Cardiac fibroblast (primary cell): ENCODE data around the gene SPDYE8.
"Not testable (repeated sequence)": the region's sequence is repeated elsewhere in the genome, so short reads cannot be mapped to it uniquely, and the experiment has no call there.

Experiments
- DNase-seq, 2 donors: peaks; one replicate each; pipeline versions ENCODE4 v3.0.0 to v3.0.0-alpha.2; 2010; ENCODE audit warnings: low read depth in 2 of 2
- H3K4me3 ChIP-seq, 2 donors: replicated peaks in 1 of 2; 1 replicate in 1 of 2; 2 replicates in 1 of 2; pipeline ENCODE4 v1.5.1; 2011; ENCODE audit warnings: low read depth in 2 of 2, low read length in 2 of 2, mild to moderate bottlenecking in 2 of 2, moderate library complexity in 1 of 2

The SPDYE8 gene, protein sequence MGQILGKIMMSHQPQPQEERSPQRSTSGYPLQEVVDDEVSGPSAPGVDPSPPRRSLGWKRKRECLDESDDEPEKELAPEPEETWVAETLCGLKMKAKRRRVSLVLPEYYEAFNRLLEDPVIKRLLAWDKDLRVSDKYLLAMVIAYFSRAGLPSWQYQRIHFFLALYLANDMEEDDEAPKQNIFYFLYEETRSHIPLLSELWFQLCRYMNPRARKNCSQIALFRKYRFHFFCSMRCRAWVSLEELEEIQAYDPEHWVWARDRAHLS

GRCh38 chr7:73029666-73030065 lies at the start of gene SPDYE8:
Gene SPDYE8, minus strand, starts transcription at chr7:73029766. Its CDS starts 1,800 bp downstream, at chr7:73027966.
- not testable (repeated sequence) for H3K4me3 ChIP-seq, DNase-seq

DNA sequence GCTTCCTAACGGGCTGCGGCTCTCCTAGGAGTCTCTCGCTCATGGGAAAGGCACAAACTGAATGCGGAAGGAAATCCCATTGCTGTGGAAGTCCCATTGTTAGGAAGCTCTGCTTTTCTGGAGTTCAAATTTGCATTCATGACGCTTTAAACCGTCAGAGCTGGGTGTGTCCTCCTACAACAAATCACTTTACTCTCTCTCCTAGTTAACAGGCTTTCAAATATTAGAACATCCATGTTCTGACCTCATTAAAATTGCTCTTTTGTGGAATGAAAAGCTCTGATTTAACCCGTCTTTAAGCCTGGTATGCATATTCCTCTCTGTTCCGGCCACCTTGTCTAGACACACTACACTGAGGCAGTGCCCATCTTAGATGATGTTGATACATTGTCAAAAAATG lies 28.2 kb upstream of the SPDYE8 start, which contains the start of gene SPDYE11:
Gene SPDYE11 (minus strand): TSS at position 101 of the 400 bp plus-strand sequence. CDS start 1,800 bp downstream, outside the sequence.
- not testable (repeated sequence) for DNase-seq, H3K4me3 ChIP-seq

GRCh38 chr7:73006491-73006890 lies 23.1 kb downstream of the SPDYE8 start:
- DNase-seq: peak in 1 of 2 donors; percentile 9
- H3K4me3 ChIP-seq: peak overlapping the region; percentile 15 to 41

DNA sequence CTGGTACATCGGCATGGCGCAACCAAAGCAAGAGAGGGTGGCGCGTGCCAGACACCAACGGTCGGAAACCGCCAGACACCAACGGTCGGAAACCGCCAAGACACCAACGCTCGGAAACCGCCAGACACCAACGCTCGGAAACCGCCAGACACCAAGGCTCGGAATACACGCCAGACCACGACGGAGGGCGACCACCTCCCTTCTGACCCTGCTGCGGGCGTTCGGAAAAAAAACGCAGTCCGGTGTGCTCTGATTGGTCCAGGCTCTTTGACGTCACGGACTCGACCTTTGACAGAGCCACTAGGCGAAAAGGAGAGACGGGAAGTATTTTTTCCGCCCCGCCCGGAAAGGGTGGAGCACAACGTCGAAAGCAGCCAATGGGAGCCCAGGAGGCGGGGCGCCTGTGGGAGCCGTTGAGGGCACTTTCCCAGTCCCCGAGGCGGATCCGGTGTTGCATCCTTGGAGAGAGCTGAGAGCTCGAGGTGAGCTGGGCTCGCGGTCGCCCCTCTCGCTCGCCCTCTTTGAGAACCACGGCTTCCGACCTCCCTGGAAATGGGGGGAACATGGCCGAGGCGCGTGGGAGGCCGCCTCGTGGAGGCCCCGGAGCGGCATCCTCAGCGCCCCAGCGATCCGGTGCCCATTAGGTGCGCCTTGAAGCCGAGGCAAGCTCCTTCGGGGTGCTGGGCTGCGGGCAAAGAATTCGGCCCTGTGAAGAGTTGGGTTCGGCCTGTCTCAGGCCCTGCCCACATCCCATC lies 23.7 kb downstream of the SPDYE8 start:
- DNase-seq: peak; percentile 85 to 89
- peak overlapping the region; percentile 62 to 63 for H3K4me3 ChIP-seq

DNA sequence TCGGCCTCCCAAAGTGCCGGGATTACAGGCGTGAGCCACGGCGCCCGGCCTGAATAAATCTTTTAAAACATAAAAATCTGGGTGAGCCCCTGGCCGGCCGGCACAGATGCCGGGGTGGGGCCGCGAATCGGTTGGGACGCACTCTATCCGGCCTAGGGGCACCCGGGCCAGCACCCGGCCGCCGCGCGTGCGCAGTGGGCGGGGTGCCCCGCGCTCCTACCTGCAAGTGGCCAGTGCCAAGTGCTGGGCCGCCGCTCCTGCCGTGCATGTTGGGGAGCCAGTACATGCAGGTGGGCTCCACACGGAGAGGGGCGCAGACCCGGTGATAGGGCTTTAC lies 24.2 kb downstream of the SPDYE8 start:
- peak overlapping the region; percentile 62 to 63 for H3K4me3 ChIP-seq
- DNase-seq: not testable (repeated sequence)

DNA sequence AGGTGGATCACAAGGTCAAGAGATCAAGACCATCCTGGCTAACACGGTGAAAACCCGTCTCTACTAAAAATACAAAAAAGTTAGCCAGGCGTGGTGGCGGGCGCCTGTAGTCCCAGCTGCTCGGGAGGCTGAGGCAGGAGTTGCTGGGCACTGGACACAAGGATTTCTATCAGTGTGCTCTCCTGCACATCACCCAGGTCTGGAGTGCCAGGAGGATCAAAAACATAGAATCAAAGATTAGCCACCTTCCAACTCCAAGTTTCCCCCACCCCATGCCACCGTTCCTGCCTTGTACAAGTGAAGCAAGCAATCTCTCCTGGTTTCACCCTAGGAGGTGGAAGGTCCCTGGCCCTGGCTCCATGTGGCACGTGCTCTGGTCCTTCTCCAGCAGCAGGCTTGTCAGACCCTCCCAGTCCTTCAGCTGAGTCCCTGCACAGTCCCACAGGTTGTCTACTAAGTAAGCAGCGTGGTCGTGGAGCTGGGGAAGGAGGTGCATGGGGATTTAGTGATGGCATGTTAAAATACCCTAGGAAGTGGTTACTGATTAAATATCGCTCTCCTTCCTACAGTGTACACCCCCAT lies 31.6 kb downstream of the SPDYE8 start:
- not testable (repeated sequence) for DNase-seq

DNA sequence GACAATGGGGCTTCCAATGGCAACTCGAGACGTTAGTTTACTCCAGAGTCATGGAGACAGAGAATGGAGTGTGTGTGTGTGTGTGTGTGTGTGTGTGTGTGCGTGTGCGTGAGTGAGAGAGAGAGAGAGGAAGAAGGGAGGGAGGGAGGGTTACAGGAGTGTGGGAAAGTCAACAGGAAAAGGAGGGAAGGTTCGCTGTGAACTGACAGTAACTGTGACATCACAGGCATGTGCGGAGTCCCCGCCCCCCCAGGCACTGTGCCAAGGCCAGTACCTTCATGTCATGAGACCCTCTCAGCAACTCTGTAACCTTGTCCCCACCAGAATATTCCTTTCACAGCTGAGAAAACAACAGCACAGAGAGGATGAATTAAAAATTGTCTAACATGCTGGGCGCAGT lies 32.1 kb downstream of the SPDYE8 start:
- not testable (repeated sequence) for DNase-seq

More for the DNA sequence above, 31.6 kb downstream of the SPDYE8 start:
- not testable (repeated sequence) for H3K4me3 ChIP-seq

DNA sequence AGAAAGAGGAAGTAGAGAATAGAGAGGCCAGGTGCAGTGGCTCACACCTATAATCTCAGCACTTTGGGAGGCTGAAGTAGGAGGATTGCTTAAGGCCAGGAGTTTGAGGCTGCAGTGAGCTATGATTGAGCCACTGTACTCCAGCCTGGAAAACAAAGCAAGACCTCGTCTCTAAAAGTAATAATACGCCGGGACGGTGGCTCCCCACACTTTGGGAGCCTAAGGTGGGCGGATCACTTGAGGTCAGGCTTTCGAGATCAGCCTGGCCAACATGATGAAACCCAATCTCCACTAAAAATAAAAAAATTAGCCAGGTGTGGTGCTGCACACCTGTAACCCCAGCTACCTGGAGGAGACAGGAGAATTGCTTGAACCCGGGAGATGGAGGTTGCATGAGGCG lies 34.1 kb downstream of the SPDYE8 start:
- not testable (repeated sequence) for H3K4me3 ChIP-seq

More for the DNA sequence above, 32.1 kb downstream of the SPDYE8 start:
- H3K4me3 ChIP-seq: not testable (repeated sequence)

GRCh38 chr7:72990146-72990913 lies 39.2 kb downstream of the SPDYE8 start:
- DNase-seq: not testable (repeated sequence)

More for the DNA sequence above, 34.1 kb downstream of the SPDYE8 start:
- DNase-seq: not testable (repeated sequence)

DNA sequence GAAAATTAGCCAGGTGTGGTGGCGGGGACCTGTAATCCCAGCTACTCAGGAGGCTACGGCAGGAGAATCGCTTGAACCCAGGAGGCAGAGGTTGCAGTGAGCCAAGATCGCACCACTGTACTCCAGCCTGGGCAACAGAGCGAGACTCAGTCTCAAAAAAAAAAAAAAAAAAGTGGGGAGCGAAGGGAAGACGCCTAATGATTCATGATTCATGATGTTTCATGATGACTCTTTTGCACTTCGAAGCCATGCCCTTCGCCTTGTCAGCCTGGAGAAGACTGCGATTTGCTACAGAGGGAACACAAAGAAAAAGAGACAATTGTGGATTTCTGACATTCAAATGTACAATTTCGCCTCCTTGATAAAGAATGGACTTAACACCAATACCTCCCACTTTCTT lies 47.5 kb downstream of the SPDYE8 start:
- DNase-seq, H3K4me3 ChIP-seq: not testable (repeated sequence)

More at GRCh38 chr7:72990146-72990913, 39.2 kb downstream of the SPDYE8 start:
- H3K4me3 ChIP-seq: not testable (repeated sequence)

DNA sequence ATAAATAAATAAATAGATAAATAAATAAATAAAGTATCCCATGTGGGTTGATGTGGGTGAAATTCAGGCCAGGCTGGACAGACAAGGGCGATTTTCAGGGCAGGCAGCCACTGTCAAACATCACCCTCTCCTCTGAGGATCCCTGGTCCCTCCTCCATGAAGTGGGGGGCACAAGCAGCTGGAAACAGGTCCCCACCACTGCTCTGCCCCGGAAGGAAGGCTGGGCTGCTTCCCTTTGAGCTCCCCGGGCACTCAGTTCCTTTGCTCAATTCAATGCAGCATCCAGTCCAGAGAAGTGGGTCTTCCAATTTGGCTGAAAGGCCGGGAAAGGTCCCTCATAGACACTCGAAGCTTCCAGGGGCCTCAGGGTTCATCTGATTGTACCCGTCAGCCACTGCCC lies 49.2 kb downstream of the SPDYE8 start:
- DNase-seq, H3K4me3 ChIP-seq: not testable (repeated sequence)

GRCh38 chr7:72976434-72976833 lies 53.1 kb downstream of the SPDYE8 start:
- not testable (repeated sequence) for H3K4me3 ChIP-seq, DNase-seq

- DNase-seq: not testable (repeated sequence)
Observed at GRCh38 chr7:72975656-72976286, 53.8 kb downstream of the SPDYE8 start.

GRCh38 chr7:72974781-72975180 lies 54.8 kb downstream of the SPDYE8 start:
- DNase-seq, H3K4me3 ChIP-seq: not testable (repeated sequence)

More at GRCh38 chr7:72975656-72976286, 53.8 kb downstream of the SPDYE8 start:
- H3K4me3 ChIP-seq: not testable (repeated sequence)

DNA sequence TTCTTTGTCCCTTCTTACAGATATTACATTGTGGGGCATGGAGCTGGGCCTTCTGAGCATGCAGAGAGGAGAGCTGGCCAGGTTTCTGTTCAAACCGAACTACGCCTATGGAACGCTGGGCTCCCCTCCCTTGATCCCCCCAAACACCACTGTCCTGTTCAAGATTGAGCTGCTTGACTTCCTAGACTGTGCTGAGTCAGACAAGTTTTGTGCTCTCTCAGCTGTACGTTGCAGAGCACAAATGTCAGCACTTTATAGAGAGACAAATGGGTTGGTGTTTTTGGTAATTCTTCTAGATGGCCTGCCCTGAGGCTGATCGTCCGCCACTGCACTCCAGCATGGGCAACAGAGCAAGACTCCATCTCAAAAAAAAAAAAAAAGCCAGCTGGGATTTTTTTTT lies 58.1 kb downstream of the SPDYE8 start:
- not testable (repeated sequence) for DNase-seq, H3K4me3 ChIP-seq
